ENCODE measurements around the gene DHRS7C. TPM values are rescaled to one million over a fixed set of nuclear protein-coding genes. Genes with fewer than 3 reads are reported as not detected.

Gene DHRS7C
- total and polyA plus RNA-seq, 2 donors (not counting 1 experiment from before 2014, with no cell fraction given), result not detected

- POLR2A ChIA-PET, result no interaction called here
- no peak for TF ChIP-seq CTCF (IDR thresholded peaks at IDR 0.05)
- TF ChIP-seq EZH2 (IDR thresholded peaks at IDR 0.05; ENCODE audit: borderline replicate concordance, insufficient read depth, low read depth, low read length, poor library complexity, severe bottlenecking), result no peak
Observed at GRCh38 chr17:9828296-9829295, 37.2 kb upstream of the DHRS7C start.

GRCh38 chr17:9825641-9826150 is 34.3 kb upstream of the DHRS7C start, which contains the start of gene GLP2R:
Gene GLP2R (plus strand): TSS chr17:9825924. CDS start chr17:9826064, 140 bp downstream.
- H3K4me3 ChIP-seq (ENCODE audit: control extremely low read depth in 1 of 5, extremely low read depth in 1 of 5, insufficient read depth in 1 of 5, low read depth in 2 of 5, low read length in 4 of 5), result no peak within 1 kb of the TSS
- 67% methylated on average over 19 of the region's 21 CpGs for WGBS (ENCODE audit: insufficient coverage)
- no peaks in the 10 kb centered on the region for H3K4me1 ChIP-seq (ENCODE audit: control insufficient read depth in 2 of 2, insufficient read depth in 2 of 2, low read length in 2 of 2)
- no peak for TF ChIP-seq CTCF (IDR thresholded peaks at IDR 0.05)
- TF ChIP-seq EZH2 (IDR thresholded peaks at IDR 0.05; ENCODE audit: borderline replicate concordance, insufficient read depth, low read depth, low read length, poor library complexity, severe bottlenecking), result no peak
- Mint-ChIP-seq H3K4me3 (no peak within 1 kb of the TSS), H3K27me3 (peaks cover 16% of the 10 kb centered on the region), H3K9me3 (ENCODE audit: insufficient read depth) (no peaks in the 10 kb centered on the region), H3K27ac (no peak within 1 kb of the TSS), H3K4me1 (no peaks in the 10 kb centered on the region)
- no peaks in the 10 kb centered on the region for H4K20me1 ChIP-seq (ENCODE audit: control insufficient read depth, insufficient read depth, low read length, poor library complexity, severe bottlenecking)
- H3K36me3 ChIP-seq (replicated peaks in 1 of 2; ENCODE audit: control extremely low read depth in 1 of 2, control insufficient read depth in 1 of 2, extremely low read depth in 1 of 2, insufficient read depth in 2 of 2, low read length in 1 of 2), result no peaks in the 10 kb centered on the region
- H3K9ac ChIP-seq (ENCODE audit: low read length), result no peak within 1 kb of the TSS
- no peaks in the 10 kb centered on the region for H3K79me2 ChIP-seq (ENCODE audit: control insufficient read depth, insufficient read depth, low read length)
- peaks cover 0 to 2% (median 0%) of the 10 kb centered on the region in 4 experiments for H3K27me3 ChIP-seq (replicated peaks in 1 of 4; ENCODE audit: control extremely low read depth in 1 of 4, control insufficient read depth in 3 of 4, insufficient read depth in 4 of 4, low read length in 3 of 4)
- no peak for ATAC-seq (ENCODE audit: low read depth)
- no peak within 1 kb of the TSS for H2AFZ ChIP-seq (ENCODE audit: insufficient read depth, low read depth, low read length, poor library complexity, severe bottlenecking)
- ChIA-PET CTCF (no interaction called here), POLR2A (no interaction called here)
- H3K9me3 ChIP-seq (ENCODE audit: control extremely low read depth in 1 of 3, control insufficient read depth in 2 of 3, insufficient read depth in 1 of 3, low read length in 2 of 3), result peaks cover 0 to 9% (median 0%) of the 10 kb centered on the region in 3 donors
- H3K4me2 ChIP-seq (replicated peaks; ENCODE audit: low read depth, low read length, poor library complexity, severe bottlenecking), result no peak within 1 kb of the TSS
- intact Hi-C loops (cut with micrococcal nuclease), result no loop called here
- no peak for DNase-seq
- no peak within 1 kb of the TSS for H3K27ac ChIP-seq (ENCODE audit: low read length in 2 of 2)

More at GRCh38 chr17:9828296-9829295, 37.2 kb upstream of the DHRS7C start:
- ATAC-seq (ENCODE audit: low read depth) (no peak), DNase-seq (no peak)
- Histone ChIP-seq H3K9ac (ENCODE audit: low read length) (no peak overlapping the region), H3K9me3 (ENCODE audit: control extremely low read depth in 1 of 3, control insufficient read depth in 2 of 3, insufficient read depth in 1 of 3, low read length in 2 of 3) (peaks cover 0 to 8% (median 0%) of the 10 kb centered on the region in 3 donors), H3K36me3 (replicated peaks in 1 of 2; ENCODE audit: control extremely low read depth in 1 of 2, control insufficient read depth in 1 of 2, extremely low read depth in 1 of 2, insufficient read depth in 2 of 2, low read length in 1 of 2) (no peaks in the 10 kb centered on the region), H3K4me1 (ENCODE audit: control insufficient read depth in 2 of 2, insufficient read depth in 2 of 2, low read length in 2 of 2) (no peaks in the 10 kb centered on the region), H4K20me1 (ENCODE audit: control insufficient read depth, insufficient read depth, low read length, poor library complexity, severe bottlenecking) (no peaks in the 10 kb centered on the region), H3K4me2 (replicated peaks; ENCODE audit: low read depth, low read length, poor library complexity, severe bottlenecking) (no peak overlapping the region), H3K79me2 (ENCODE audit: control insufficient read depth, insufficient read depth, low read length) (no peaks in the 10 kb centered on the region), H2AFZ (ENCODE audit: insufficient read depth, low read depth, low read length, poor library complexity, severe bottlenecking) (no peak overlapping the region), H3K27ac (ENCODE audit: low read length in 2 of 2) (no peak overlapping the region), H3K27me3 (replicated peaks in 1 of 4; ENCODE audit: control extremely low read depth in 1 of 4, control insufficient read depth in 3 of 4, insufficient read depth in 4 of 4, low read length in 3 of 4) (peaks cover 0 to 2% (median 0%) of the 10 kb centered on the region in 4 experiments), H3K4me3 (ENCODE audit: control extremely low read depth in 1 of 5, extremely low read depth in 1 of 5, insufficient read depth in 1 of 5, low read depth in 2 of 5, low read length in 4 of 5) (no peak overlapping the region)
- CTCF ChIA-PET, result no interaction called here
- intact Hi-C loops (cut with micrococcal nuclease), result no loop called here
- Mint-ChIP-seq H3K27me3 (peaks cover 8% of the 10 kb centered on the region), H3K9me3 (ENCODE audit: insufficient read depth) (no peaks in the 10 kb centered on the region), H3K4me3 (no peak overlapping the region), H3K27ac (no peak overlapping the region), H3K4me1 (no peaks in the 10 kb centered on the region)
- 96% methylated on average over 4 of the region's 13 CpGs for WGBS (ENCODE audit: insufficient coverage)
